CD4-positive, alpha-beta T cell treated with Interleukin-12 subunit alpha and Interleukin-12 subunit beta, for 1 hour (primary cell): ENCODE results near the gene TSTD1.
"Not testable (repeated sequence)": the region's sequence is repeated elsewhere in the genome, so short reads cannot be mapped to it uniquely, and the experiment has no call there.

Experiments used
- DNase-seq: peaks from one replicate; pipeline ENCODE4 v3.0.0-alpha.2; 2020

The TSTD1 gene

DNA sequence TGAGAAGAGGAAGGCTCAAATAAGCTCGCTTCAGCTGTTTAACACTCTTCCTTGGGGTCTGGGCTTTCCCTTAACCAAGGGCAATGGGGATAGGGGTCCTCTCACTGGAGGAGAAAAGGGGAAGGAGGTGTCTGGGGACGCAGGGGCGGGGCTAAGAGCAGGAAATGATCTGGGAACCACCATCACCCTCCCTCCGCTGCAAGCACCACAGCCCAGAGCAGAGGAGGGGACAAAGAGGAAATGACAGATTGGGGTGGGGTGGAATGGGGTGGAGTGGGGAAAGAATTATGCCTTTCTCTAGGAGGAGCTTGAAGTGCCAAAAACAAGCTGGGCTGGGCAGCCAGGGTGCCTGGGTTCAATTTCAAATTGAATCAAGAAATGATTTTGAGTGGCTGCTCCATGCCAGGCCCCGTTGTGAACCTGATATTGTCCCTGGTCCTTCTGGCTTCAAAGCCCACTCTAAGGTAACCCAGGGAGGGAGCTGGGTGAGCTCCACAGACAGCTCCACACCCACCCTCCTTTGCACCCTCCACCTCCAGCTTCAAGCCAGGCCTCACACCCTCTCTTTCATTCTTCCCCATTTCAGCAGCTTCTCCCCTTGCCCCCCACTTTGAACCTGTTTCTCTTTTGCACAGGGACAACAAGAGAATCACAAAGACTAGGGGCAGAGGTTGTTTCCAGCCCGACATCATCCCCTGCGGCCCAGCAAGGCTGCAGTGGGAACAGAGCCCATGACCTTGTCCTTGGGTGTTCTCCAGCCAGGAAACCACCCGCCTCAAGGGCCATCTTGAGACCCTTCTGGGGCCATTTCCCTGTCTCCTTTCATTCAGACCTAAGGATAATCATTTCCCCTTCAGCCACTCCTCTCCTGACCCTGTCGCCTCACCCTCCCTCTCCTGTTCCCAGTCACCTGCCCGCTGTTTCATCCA lies 29.8 kb upstream of the TSTD1 start:
- peak; percentile 93 for DNase-seq

DNA sequence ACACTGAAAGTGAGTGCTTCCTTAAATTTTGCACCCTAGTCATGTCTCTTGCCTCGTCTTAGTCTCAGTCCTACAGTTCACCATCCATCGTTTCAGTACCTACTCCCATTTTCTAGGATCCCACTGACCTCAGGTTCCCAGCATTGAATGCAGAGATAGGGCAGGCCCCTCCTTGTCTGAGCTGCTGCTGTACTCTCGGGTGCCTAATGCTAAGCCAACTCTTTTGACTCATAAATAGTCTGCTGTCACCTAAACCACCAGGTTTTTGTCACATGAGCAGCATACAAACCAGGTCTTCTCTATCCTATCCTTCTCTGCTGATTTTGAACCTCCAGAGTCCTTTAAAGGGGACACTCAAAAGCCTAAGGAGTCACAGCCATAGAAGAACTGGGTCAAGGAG lies 27.9 kb upstream of the TSTD1 start:
- DNase-seq: peak; percentile 38

DNA sequence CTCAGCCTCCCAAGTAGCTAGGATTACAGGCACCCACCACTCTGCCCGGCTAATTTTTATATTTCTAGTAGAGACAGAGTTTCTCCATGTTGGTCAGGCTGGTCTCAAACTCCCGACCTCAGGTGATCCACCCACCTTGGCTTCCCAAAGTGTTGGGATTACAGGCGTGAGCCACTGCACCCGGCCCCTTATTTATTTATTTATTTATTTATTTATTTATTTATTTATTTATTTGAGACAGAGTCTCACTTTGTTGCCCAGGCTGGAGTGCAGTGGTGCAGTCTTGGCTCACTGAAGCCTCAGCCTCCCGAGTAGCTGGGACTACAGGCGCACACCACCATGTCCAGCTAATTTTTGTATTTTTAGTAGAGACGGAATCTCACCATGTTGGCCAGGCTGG lies 26.9 kb upstream of the TSTD1 start:
- not testable (repeated sequence) for DNase-seq

DNA sequence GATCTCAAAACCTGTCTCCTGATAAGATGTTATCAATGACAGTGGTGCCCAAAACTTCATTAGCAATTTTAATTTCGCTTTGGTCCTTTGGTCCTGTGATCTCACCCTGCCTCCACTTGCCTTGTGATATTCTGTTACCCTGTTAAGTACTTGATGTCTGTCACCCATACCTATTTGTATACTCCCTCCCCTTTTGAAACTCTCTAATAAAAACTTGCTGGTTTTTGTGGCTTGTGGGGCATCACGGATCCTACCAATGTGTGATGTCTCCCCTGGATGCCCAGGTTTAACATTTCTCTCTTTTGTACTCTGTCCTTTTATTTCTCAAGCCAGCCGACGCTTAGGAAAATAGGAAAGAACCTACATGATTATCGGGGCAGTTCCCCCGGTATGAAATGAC lies 25.2 kb upstream of the TSTD1 start:
- DNase-seq: peak; percentile 37

DNA sequence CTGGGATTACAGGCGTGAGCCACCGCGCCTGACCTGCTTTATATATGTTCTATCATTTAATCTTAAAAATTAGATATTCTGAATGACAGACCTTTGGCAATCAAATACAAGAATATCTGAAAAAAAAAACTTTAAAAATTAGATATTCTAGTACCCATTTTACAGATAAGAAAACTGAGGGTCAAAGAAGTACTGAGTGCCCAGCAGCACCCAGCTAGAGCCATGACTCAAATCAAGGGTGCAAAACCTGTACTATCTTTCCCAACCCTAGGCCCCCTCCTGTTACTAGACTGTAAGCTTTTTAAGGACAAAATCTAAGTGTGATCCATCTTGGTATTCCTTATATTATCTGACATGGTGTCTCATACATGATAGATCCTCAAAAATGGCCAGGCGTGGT lies 22.7 kb upstream of the TSTD1 start:
- DNase-seq: no peak

DNA sequence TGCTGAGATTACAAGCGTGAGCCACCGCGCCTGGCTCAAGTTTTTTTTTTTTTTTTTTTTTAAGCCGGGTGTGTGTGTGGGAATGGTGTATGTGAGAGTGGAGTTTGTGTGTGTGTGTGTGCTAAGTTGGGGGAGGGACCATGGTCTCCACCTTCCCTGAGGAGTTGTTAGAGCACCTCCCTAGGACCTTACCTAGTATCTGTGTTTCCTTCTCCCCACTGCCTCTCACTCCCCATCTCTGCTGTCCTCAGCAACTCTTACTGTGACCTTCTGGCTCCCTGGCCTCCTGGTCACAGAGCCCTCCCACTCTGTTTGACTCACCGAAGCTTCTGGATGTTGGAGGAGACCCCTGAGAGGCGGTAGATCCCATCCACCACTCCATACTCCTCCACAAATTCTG lies 20.5 kb upstream of the TSTD1 start:
- DNase-seq: no peak

DNA sequence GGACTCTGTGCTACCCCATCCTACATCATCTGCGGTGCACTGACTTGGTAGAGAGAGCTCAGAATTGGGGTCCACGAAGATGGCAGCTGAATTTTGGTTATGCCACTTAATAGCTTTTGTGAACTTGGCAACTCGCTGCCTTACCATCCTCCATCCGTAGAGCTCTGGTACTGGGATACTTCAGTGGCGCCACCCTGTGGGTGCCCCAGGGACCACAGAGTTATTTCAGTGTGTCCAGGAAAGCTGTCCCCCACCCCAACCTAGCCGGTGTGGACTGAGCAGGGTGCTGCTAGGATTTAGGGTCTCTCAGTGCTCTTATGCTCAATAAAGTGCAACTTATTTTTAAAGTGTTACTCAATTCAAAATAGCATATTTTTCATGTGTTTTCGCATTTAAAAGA lies 16.0 kb upstream of the TSTD1 start:
- no peak for DNase-seq

DNA sequence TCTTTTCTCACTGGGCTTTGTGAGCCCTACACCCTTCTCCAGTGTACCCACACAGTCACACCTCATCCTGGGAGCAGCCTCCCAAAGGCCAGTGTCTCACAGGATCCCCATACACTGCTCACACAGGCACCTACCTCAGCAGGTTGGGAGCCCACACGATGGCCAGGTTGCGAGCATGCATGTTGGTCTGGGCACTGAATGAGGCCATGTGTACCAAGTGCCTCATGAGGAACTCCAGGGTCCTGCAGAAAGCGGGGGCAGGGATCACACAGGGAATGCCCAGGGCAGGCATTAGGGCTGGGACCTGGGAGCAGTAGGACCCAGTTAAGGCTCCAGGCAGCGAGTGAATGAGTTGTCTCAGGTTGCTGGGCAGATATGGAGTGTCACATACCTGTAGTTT lies 15.5 kb upstream of the TSTD1 start:
- DNase-seq: no peak

DNA sequence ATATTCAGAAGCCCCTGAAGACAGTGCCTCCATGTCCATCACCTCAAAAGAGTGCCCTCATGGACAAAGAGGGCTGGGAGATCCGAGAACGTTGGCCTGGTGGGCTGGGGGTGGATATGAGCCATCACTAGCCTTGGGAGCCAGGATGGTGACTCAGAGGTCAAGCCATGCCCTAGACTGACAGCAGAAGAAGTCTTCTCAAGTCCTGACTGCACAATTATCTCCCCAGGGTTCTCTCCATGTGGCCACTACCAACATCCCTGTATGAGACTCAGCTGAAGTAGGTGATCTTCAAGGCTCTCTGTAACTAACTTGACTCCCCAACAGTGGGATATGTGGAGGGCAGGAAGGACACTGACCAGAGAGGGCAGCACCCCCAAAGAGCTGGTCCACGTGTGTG lies 14.1 kb upstream of the TSTD1 start:
- no peak for DNase-seq

DNA sequence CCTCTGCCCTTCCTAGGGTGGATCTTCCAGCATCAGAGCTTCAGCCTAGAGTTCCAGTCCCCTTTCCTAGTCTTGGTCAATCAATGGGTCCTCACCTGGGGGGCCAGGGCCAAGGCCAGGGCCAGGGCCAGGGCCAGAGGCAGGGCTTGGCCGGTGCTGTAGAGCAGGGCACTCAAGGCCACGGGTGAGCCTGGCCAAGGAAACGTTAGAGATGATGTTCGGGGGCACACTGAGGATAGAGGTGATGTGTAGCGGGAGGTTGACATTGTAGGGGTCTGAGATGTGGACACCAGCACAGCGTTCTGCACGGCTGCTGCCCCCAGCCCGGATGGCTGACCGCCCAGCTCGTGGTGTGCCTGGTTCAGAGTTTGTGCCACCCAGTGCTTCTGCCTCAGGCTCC lies 12.5 kb upstream of the TSTD1 start:
- DNase-seq: no peak

DNA sequence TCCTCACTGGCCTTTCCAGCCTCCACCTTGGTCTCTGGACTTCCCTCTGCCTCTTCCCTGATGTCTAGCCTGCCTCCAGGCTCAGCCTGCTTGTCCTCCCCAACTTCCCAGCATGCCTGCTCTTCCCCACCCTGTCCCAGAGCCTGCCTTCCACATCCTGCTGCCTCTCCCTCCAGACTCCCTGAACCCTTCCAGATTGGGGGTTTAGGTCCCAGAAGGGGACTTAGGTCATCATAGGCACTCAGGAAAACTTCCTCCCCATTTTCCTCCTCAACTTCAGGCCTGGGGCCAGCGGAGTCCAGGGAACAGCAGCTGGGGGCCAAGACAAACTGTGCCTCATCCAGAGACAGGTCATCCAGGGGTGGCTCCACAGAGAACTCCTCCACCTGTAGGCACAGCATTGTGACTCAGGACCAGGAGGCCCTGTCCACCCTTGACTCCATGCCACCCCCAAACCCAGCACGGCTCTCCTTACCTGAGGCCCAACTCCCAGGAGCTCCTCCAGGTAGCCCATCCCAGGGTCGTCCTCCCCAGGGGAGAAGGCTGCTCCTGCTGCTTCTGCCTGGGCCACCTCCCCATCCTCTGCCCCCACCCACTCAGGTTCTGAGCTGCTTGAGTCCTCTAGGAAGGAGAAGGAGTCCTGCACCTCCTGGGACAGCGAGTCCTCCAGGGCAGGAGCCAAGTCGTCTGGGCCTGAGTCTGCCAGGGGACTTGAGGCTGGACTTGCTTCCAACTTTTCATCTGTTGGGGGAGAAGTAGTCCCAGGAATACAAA lies 10.4 kb upstream of the TSTD1 start:
- DNase-seq: no peak

DNA sequence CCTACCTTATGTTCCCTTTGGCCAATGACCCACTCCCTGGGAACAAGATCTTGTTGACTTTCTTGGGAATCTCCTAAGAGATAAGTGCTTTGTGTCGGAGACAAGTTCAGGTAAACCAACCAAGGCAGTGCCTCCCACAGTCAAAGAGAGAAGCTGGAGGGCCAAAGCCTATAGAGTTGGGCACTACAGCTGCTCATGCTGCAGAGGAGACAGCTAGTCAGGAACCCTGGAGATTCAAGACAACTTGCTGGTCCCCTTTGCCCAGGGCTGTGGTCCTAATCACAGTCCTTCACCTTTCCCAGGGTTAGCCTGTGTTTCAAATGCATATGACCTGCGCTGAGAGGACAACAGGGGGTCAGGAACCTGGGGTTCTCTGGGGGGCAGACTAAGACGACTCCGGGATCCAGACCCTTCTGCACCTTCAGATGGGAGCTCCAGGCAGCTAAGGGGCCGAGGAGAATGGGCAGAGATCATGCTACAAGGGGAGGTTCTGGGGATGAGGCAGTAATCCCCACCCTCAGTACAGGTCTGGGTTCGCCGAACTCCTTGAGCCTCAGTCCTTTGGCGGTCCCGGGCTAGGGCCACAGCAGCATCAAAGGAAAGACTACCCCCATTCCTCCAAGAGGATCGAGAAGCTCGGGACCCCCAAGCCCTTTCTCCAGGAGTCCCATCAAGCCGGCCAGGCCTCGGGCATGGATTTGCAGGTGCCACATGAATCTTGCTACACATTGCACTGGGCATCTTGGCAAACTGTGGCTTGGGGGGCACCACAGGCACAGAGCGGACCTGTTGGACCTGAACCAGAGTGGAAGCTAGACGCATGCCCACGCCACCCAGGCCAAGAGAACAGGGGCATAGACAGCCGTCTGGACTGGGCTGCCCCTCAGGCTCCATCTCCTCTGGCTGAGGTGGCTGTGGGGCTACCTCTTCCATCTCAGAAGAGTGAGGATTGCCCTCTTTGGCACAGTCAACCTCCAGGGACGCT lies 9.0 kb upstream of the TSTD1 start:
- no peak for DNase-seq

DNA sequence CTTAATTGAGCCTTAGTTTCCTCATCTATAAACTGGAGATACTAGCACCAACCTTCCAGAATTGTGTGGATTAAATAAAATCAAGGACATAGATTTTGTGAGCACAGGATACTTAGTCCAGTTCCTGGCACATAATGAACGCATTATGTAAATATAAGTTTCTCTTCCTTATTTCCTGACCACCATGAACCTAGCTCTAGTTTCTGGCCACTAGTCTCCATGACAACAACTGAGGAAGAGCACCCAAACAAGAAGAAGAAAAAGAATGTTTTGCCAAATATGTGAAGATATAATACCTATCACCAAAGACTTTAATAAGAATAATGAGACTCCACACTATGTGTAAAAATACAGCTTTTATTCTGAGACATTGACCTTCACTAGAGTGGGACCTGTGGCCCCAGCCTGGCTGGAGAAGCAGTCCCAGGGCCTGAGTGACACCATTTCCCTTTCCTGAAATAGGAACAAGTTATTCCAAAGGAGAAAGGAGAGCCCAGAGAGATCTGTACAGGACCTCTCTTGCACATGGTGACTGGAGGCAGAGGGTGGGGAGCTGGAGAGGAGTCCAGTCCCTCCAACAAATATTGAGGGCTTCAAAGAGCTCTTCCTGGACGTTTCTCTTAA lies 8.0 kb upstream of the TSTD1 start:
- DNase-seq: peak; percentile 34

DNA sequence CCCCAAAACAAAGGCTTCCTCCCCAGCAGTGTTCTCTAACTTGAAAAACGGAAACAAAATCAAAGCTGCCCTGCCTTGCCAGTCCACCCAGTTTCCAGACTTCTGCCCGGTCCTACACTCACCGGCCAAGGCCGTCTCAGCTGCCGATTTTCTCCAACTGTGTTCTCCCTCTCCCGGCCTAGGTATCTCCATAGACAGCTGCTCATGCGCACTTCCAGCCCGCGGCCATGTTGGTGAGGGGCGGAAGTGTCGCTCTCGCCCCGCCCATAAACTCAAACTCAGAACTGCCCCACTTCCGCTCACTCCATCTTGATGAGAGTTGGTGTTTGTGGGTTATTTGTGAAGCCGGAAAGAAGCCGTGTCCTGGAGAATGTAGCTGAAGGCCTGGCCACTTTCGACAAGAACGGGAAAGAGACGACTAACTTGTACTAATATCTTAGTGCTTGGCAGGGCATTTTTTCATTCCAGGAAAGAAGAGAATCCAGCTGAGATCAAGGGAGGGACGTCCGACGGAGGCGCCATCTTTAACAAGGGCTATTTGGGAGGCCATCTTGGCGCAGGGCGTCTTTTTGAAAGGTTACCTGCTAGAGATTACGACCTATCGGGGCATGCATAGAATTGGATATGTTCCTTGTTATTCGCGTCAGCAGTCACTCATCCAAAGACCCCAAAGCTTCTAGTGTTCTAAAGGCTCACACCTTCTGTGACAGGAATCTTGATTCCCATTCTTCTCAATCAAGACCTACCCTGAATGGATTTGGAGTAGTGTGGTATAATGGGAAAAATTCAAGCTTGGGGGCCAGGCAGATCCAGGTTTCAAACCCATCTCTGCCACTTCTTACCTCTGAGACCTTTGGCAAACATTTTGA lies 7.2 kb upstream of the TSTD1 start, which contains the start of gene USF1:
Gene USF1, minus strand, starts transcription at position 242 of the 869 bp plus-strand sequence. CDS start 2,702 bp downstream, outside the sequence.
- peak; percentile 96 for DNase-seq

DNA sequence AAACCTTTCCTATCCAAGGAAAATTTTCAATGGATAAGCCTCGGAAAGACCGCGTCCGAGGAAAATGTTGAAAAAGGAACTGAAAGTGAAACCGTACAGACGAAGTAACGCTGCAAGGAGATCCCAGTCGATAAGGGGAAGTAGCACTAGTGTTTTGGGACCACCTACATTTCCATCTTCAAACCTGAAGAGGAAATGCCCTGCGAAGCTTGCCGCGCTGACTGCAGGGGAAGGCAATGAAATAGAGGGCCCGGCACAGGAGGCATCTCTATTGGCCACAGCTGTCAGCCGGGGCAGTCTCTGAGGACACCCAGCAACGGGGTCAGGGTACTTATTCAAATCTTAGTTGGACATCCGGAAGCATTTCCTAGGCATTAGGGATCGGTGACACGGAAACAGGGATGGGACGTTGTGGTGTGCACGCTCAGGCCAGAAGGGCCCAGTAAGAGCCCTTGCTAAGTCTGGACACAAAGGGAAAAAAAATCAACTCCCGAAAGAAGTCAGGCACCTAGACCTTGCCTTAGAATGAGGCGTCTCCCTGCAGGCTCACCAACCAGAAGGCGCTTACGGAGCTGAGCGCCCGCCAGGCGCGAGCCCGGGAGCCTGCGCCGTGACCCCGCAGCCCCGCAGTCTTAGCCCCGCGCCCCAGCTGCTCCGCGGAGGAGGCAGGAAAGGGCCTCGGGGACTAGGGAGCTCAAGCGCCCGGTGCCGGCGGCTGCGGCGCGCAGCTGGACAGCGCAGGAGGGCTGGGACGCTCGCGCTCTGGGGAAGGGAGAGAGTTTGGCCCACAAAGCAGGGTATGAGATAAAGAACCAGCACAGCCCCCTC lies 6.4 kb upstream of the TSTD1 start:
- DNase-seq: peak; percentile 79

DNA sequence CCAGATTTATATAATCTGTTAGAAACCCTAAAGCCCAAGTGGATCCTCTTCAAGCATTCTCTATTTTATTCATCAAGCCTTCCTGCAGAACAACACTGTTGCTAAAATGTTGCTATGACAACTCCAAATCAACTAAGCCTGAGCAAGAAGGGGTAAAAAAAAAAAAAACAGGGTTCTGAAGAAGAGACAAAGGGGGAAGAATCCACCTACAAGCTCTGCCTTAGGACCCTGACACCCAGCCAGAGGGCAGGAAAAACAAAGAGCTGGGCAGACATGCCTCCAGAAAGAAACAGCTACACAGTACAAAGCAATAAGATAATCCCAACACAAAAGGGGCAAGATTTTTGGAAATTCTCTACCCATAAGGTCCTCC lies 5.8 kb upstream of the TSTD1 start:
- peak; percentile 65 for DNase-seq

DNA sequence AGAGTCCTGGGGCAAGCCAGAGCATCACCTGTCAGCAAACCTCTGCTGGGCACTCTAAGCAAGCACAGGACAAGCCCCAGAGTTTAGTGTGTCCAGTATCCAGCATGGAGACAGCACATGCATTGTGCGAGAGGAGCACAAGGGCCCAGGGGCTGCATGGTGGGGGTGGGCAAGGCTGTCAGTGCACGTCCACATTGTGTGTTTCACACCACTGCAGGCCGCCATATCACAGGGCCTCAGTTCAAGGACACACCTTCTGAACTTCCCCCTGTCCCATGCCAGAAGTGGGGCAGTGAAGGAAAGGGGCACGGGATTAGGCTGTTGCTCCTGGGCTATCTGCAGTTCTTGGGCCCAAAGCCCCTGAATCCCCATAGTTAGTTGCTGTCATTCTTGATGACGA lies 782 bp upstream of the TSTD1 start:
- no peak for DNase-seq

DNA sequence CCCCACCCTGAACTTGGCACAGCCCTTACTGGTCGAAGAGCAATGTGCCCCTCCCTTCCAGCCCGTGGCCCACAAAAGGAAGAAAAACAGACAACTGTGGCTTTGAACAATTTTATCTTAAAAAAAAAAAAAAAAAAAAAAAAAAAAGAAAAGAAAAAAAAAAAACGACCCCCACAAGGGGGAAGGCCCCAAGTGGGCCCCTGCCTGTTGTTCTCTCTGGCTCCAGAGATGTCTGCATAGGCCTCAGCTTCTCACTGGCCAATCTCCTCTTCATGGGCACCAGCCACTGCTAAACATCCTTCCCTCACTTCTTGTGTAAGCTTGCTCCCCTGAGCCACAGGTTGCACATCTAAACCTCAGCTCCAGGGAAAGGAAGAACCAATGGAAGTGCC lies 386 bp upstream of the TSTD1 start:
- DNase-seq: no peak

DNA sequence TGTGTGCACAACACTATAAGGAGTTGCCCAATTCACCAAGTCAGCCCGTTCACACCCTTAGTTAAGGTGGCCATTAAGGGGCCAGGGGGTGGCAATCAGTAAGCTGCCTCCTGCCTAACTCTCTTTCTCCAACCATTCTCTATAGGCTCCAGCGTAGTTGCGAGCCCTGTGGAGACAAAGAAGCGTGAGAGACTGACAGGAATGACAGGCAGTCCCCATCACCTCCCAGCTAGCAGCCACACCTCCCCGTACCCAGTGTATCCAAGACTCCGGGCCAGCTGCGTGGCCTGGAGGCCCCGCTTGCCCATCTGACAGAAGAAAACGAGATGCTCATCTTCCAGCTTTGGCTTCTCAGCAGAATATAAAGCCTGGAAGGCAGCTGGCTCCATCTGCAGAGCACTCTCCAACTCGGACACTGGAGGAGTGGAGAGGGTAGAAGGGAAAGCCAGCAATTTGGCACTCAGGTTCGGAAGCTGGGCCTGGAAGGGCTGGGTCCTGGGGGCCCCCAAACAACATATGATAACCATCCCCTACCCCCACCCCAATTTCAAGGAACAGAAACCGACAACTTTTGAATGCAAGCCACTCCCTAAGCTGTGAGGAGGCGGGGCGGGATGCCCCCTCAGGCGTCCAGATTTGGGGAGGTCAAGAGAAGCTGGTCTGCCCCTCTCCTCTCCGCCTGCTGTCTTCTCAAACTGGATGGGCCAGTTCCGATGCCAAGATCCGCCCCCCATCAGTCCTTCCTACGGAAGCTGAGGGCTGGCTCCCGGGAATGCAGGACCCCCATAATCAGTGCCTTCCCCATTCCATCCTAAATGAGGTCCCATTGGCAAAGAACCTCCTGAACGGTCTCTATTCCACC lies 872 bp downstream of the TSTD1 start:
- DNase-seq: no peak
